ENCODE results near the gene KCNJ12.

DNA sequence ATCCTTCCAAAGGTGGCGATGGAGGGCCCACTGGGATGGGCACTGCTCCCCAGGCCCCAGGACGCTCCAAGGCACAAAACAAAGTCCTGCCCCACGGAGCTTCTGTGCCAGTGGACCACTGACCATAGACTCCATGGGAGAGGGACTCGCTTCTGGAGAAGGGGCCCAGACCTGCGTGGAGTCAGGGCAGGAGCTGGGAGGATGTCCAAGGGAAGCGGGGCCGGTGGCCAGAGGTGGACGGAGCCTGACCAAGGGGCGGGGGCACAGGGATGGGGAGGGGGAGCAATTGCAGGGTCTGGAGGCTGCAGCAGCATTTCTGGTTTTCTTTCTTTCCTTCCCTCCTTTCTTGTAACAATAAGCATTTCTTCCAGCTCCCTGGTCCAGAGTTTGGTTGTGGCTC lies 14.1 kb downstream of the KCNJ12 start:
- TF ChIP-seq, protein P1, sequence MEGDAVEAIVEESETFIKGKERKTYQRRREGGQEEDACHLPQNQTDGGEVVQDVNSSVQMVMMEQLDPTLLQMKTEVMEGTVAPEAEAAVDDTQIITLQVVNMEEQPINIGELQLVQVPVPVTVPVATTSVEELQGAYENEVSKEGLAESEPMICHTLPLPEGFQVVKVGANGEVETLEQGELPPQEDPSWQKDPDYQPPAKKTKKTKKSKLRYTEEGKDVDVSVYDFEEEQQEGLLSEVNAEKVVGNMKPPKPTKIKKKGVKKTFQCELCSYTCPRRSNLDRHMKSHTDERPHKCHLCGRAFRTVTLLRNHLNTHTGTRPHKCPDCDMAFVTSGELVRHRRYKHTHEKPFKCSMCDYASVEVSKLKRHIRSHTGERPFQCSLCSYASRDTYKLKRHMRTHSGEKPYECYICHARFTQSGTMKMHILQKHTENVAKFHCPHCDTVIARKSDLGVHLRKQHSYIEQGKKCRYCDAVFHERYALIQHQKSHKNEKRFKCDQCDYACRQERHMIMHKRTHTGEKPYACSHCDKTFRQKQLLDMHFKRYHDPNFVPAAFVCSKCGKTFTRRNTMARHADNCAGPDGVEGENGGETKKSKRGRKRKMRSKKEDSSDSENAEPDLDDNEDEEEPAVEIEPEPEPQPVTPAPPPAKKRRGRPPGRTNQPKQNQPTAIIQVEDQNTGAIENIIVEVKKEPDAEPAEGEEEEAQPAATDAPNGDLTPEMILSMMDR (IDR thresholded peaks at IDR 0.05), result no peak
- TF ChIP-seq ZFX (IDR thresholded peaks at IDR 0.05; ENCODE audit: borderline replicate concordance), result no peak

Measured in 22Rv1 (cell line).